HL-60 (cell line): Measurements from ENCODE around the gene KISS1.

Experiments used
- DNase-seq, 2 experiments: peaks; one replicate each; pipeline ENCODE4 v3.0.0-alpha.2; 2010 to 2020; ENCODE audit warnings: low read depth in 1 of 2, low spot score in 1 of 2
- H3K27ac ChIP-seq: fragments of 250-450 bp; sonication (Bioruptor Pico); replicated peaks from 2 replicates; pipeline ENCODE4 v1.5.1; 2020; ENCODE audit warnings: mild to moderate bottlenecking, moderate library complexity
- H3K27me3 ChIP-seq: fragments of 250-450 bp; sonication (Bioruptor Pico); 2 replicates; pipeline ENCODE4 v1.5.1; 2021; ENCODE audit warnings: mild to moderate bottlenecking, moderate library complexity; ENCODE audit not compliant: insufficient read depth, poor library complexity, severe bottlenecking
- H3K4me3 ChIP-seq: replicated peaks from 2 replicates; pipeline ENCODE4 v1.5.1; 2011; ENCODE audit warnings: mild to moderate bottlenecking, control low read depth, low read length; ENCODE audit not compliant: insufficient read depth
- GABPA ChIP-seq: IDR thresholded peaks from 2 replicates; pipeline ENCODE4 v1.6.1; 2012; ENCODE audit warnings: low read depth
- POLR2AphosphoS5 ChIP-seq: IDR thresholded peaks from 2 replicates; pipeline ENCODE4 v1.6.1; 2012; ENCODE audit warnings: low read depth
- REST ChIP-seq: IDR thresholded peaks from 2 replicates; pipeline ENCODE4 v1.6.1; 2012; ENCODE audit warnings: low read depth; ENCODE audit not compliant: insufficient replicate concordance
- SPI1 ChIP-seq: IDR thresholded peaks from 2 replicates; pipeline ENCODE4 v1.6.1; 2012; ENCODE audit warnings: low read depth, mild to moderate bottlenecking, borderline replicate concordance
- TF ChIP-seq, protein P1 (sequence below): IDR thresholded peaks from one replicate; pipeline ENCODE4 v1.5.1; 2011; ENCODE audit warnings: low read length, control low read depth, inconsistent platforms; ENCODE audit not compliant: insufficient read depth

Gene KISS1

DNA sequence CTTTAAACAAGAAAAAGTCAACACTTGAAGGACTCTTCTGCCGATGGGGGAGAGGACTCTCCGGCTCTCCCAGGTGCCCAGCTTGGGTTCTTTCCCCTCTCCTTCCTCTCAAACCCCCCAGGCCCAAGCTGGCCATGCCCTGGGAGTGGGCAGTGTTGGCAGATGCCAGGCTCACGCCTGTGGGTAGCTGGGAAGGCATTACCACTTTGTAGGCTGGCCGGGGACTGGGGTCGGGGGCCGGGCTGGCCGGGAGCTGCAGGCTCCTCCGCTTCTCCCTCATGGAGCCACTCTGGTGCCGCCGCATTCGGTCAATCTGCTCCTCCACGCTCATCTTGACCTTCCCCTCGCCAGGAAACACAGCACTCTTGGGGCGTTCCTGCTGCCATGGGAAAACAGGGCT lies 33.9 kb upstream of the KISS1 start:
- no peak overlapping the region for H3K4me3 ChIP-seq
- TF ChIP-seq REST: no peak
- TF ChIP-seq POLR2AphosphoS5: no peak
- TF ChIP-seq, protein P1, sequence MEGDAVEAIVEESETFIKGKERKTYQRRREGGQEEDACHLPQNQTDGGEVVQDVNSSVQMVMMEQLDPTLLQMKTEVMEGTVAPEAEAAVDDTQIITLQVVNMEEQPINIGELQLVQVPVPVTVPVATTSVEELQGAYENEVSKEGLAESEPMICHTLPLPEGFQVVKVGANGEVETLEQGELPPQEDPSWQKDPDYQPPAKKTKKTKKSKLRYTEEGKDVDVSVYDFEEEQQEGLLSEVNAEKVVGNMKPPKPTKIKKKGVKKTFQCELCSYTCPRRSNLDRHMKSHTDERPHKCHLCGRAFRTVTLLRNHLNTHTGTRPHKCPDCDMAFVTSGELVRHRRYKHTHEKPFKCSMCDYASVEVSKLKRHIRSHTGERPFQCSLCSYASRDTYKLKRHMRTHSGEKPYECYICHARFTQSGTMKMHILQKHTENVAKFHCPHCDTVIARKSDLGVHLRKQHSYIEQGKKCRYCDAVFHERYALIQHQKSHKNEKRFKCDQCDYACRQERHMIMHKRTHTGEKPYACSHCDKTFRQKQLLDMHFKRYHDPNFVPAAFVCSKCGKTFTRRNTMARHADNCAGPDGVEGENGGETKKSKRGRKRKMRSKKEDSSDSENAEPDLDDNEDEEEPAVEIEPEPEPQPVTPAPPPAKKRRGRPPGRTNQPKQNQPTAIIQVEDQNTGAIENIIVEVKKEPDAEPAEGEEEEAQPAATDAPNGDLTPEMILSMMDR: no peak
- no peak for TF ChIP-seq SPI1
- TF ChIP-seq GABPA: no peak
- no peak overlapping the region for H3K27ac ChIP-seq
- DNase-seq: no peak
- H3K27me3 ChIP-seq: no peaks in the 10 kb centered on the region

DNA sequence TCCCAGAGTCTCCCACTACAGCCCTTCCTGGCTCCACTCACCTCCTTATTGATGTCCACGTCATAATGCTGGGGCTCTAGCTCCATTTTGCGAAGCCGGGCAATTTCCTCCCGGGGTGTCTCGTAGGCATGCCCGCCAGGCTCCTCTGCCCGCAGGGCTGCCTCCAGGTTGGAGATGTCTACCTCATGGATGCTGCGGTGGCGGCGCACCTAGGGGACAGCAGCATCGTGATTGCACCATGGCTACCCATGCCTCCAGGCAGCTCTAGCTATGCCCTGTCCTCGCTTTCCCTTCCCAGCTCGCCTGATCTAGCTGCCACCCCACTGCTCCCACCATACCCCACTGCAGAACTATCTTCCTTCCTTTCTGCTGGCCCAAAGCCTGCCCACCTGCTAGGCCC lies 32.6 kb upstream of the KISS1 start:
- DNase-seq: no peak
- TF ChIP-seq GABPA (no peak), POLR2AphosphoS5 (no peak), SPI1 (no peak), REST (no peak)
- TF ChIP-seq, protein P1: no peak
- Histone ChIP-seq H3K27ac (no peak overlapping the region), H3K27me3 (no peaks in the 10 kb centered on the region), H3K4me3 (no peak overlapping the region)

DNA sequence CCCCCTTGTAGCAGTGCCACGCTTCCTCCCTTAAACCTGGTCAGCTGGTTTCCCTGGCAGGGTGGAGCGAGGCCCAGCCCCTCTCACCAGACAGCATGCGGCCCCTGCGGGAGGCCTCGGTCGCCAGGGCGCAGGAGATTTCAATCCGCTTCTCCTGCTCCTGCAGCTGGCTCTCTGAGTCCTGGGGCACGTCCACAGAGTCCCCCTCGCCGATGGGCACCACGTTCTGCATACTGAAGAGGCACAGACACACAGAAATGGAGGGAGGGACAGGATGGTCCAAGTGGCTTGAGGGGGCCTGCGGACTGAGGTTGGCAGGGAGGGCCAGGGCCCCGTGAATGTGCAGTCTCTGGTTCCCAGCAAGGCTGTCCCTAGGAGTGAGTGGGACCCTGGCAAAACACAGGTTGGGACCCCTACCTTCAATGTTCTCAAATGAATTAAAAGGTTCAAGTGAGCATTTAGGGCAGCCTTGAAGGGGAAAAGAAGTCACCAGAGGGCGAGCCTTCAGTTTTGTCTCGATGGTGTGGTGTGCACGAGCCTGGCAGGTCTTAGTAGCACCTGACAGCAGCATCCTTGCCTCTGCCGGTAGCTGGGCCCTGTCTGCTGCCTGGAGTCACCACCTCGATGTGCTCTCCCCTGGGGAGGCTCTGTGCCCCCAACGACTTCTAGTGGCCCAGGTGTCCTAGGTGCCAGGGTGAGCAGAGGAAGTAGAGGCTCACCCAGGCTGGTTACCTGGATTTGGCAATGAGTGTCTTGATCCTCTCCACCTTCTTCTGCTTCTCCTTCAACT lies 31.9 kb upstream of the KISS1 start:
- TF ChIP-seq SPI1 (no peak), GABPA (no peak), REST (no peak), POLR2AphosphoS5 (no peak)
- TF ChIP-seq, protein P1: no peak
- Histone ChIP-seq H3K27me3 (no peaks in the 10 kb centered on the region), H3K27ac (no peak overlapping the region), H3K4me3 (no peak overlapping the region)
- DNase-seq: no peak
